GM23338 (cell line): ENCODE measurements around the gene ZDBF2. TPM values are rescaled to one million over a fixed set of nuclear protein-coding genes. Genes with fewer than 3 reads are reported as not detected.

Experiments
- ATAC-seq: fragments of 200-7000 bp; cut with Tn5 transposase; 3 replicates; pipeline ENCODE4 v1.9.1; 2020
- DNase-seq: peaks from one replicate; pipeline ENCODE4 v3.0.0-alpha.2; 2015; ENCODE audit warnings: low spot score
- H2AFZ ChIP-seq: fragments of 200-600 bp; sonication (generic); 2 replicates; pipeline ENCODE4 v1.8.0; 2016; ENCODE audit warnings: antibody characterized with exemption, mild to moderate bottlenecking, moderate library complexity
- H3F3A ChIP-seq: fragments of 200-600 bp; sonication (generic); replicated peaks from 2 replicates; pipeline ENCODE4 v1.8.0; 2017; ENCODE audit warnings: antibody characterized with exemption, mixed run types, low read depth
- H3K27ac ChIP-seq: fragments of 200-600 bp; sonication (generic); 2 replicates; pipeline ENCODE4 v1.6.1; 2016; ENCODE audit warnings: low read depth
- H3K27me3 ChIP-seq: fragments of 200-600 bp; sonication (generic); 2 replicates; pipeline ENCODE4 v1.8.0; 2016; ENCODE audit warnings: mild to moderate bottlenecking, mixed run types, moderate library complexity; ENCODE audit not compliant: insufficient read depth
- H3K36me3 ChIP-seq: fragments of 200-600 bp; sonication (generic); 2 replicates; pipeline ENCODE4 v1.8.0; 2016; ENCODE audit warnings: mild to moderate bottlenecking; ENCODE audit not compliant: insufficient read depth
- H3K4me1 ChIP-seq: fragments of 200-600 bp; sonication (generic); 2 replicates; pipeline ENCODE4 v1.8.0; 2016; ENCODE audit warnings: mild to moderate bottlenecking, moderate library complexity; ENCODE audit not compliant: insufficient read depth
- H3K4me2 ChIP-seq: fragments of 200-600 bp; sonication (generic); 2 replicates; pipeline ENCODE4 v1.7.1; 2017; ENCODE audit warnings: mixed run types
- H3K4me3 ChIP-seq: fragments of 200-600 bp; sonication (generic); 2 replicates; pipeline ENCODE4 v1.6.1; 2016; ENCODE audit warnings: mixed run types
- H3K79me2 ChIP-seq: fragments of 200-600 bp; sonication (generic); replicated peaks from 2 replicates; pipeline ENCODE4 v1.8.0; 2017; ENCODE audit warnings: mild to moderate bottlenecking; ENCODE audit not compliant: insufficient read depth
- H3K9me2 ChIP-seq: fragments of 200-600 bp; sonication (generic); 2 replicates; pipeline ENCODE4 v1.8.0; 2017; ENCODE audit not compliant: insufficient read depth
- H4K20me1 ChIP-seq: fragments of 200-600 bp; sonication (generic); replicated peaks from 2 replicates; pipeline ENCODE4 v1.8.0; 2017; ENCODE audit warnings: mild to moderate bottlenecking; ENCODE audit not compliant: insufficient read depth
- H3K27ac Mint-ChIP-seq: 2 replicates; pipeline ENCODE4 v1.8.0; 2020; ENCODE audit warnings: inconsistent platforms, mild to moderate bottlenecking, moderate library complexity, mixed read lengths
- H3K27me3 Mint-ChIP-seq: 3 replicates; pipeline ENCODE4 v1.8.0; 2022; ENCODE audit warnings: low read depth, mild to moderate bottlenecking, moderate library complexity, mixed read lengths, inconsistent platforms; ENCODE audit not compliant: insufficient read depth, poor library complexity
- H3K36me3 Mint-ChIP-seq: 3 replicates; pipeline ENCODE4 v1.8.0; 2021; ENCODE audit warnings: low read depth, mild to moderate bottlenecking, inconsistent platforms, moderate library complexity, mixed read lengths
- H3K4me1 Mint-ChIP-seq: 3 replicates; pipeline ENCODE4 v1.8.0; 2020; ENCODE audit warnings: mild to moderate bottlenecking, inconsistent platforms, mixed read lengths
- H3K4me3 Mint-ChIP-seq: 3 replicates; pipeline ENCODE4 v1.8.0; 2021; ENCODE audit warnings: moderate library complexity, mild to moderate bottlenecking, inconsistent platforms, mixed read lengths
- H3K9me3 Mint-ChIP-seq: 3 replicates; pipeline ENCODE4 v1.8.0; 2020; ENCODE audit warnings: moderate library complexity, mild to moderate bottlenecking, inconsistent platforms, mixed read lengths
- EZH2phosphoT487 ChIP-seq: fragments of 200-600 bp; sonication (generic); IDR thresholded peaks from one replicate; pipeline ENCODE4 v1.8.1; 2018; ENCODE audit warnings: antibody characterized with exemption; ENCODE audit not compliant: unreplicated experiment
- JUNB ChIP-seq: IDR thresholded peaks from one replicate; pipeline ENCODE4 v1.6.1; 2016; ENCODE audit warnings: antibody characterized with exemption; ENCODE audit not compliant: unreplicated experiment
- STAT1 ChIP-seq: IDR thresholded peaks from one replicate; pipeline ENCODE4 v1.6.1; 2016; ENCODE audit warnings: antibody characterized with exemption; ENCODE audit not compliant: unreplicated experiment
- ZNF114 ChIP-seq: fragments of 250-450 bp; sonication (Bioruptor Pico); IDR thresholded peaks from 2 replicates; pipeline ENCODE4 v1.5.0; 2020; ENCODE audit warnings: mild to moderate bottlenecking, moderate library complexity
- polyA plus RNA-seq: library from polyadenylated mRNA; unstranded; fragments of >200 nt; fragmentation: Nextera tagmentation; extraction: Ambion mirVana; gene quantifications from 2 replicates; pipeline ENCODE4 v1.2.1, GENCODE V29; 2016
- total RNA-seq: library from RNA; depleted of rRNA; stranded (reverse); fragments of >200 nt; shearing (Covaris generic); gene quantifications from 2 replicates; pipeline ENCODE4 v1.2.3, GENCODE V29; 2014
- TF ChIP-seq, protein P1 (sequence below): IDR thresholded peaks from 2 replicates; pipeline ENCODE4 v1.6.1; 2016; ENCODE audit warnings: antibody characterized with exemption
- TF ChIP-seq, protein P2 (sequence below): fragments of 250-450 bp; sonication (Bioruptor Pico); IDR thresholded peaks from 2 replicates; pipeline ENCODE4 v1.5.0; 2020; ENCODE audit warnings: mild to moderate bottlenecking, moderate library complexity

Gene ZDBF2
- total and polyA plus RNA-seq, 2 experiments from 2014 or later, result 7.6 to 41.1 TPM

DNA sequence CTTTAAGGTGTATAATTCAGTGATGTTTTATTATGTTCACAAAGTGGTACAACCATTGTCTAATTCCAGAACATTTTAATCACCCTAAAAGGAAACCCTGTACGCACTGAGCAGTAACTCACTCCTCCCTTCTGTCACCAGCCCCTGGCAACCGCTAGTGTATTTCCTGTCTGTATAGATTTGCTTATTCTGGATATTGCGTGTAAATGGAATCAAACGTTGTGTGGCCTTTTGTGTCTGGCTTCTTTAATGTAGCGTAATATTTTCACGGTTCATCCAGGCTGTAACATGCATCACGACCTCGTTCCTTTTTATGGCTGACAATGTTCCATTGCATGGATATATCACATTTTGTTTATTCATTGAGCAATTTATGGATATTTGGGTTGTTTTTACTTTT, 8.3 kb downstream of the ZDBF2 start:
- Histone ChIP-seq H3K4me1 (peaks cover 22% of the 10 kb centered on the region), H3K79me2 (peaks cover 100% of the 10 kb centered on the region), H3K4me2 (no peak overlapping the region), H4K20me1 (no peaks in the 10 kb centered on the region; the same call in 1 of the 2 replicates), H2AFZ (no peak overlapping the region), H3K36me3 (peaks cover 24% of the 10 kb centered on the region), H3K9me2 (peaks cover 2% of the 10 kb centered on the region; the same call in 1 of the 2 replicates), H3K4me3 (no peak overlapping the region), H3F3A (no peaks in the 10 kb centered on the region), H3K27me3 (no peaks in the 10 kb centered on the region), H3K27ac (no peak overlapping the region)
- peaks cover 47% of the 10 kb centered on the region for H3K36me3 Mint-ChIP-seq
- no peak for DNase-seq
- no peak overlapping the region for H3K4me3 Mint-ChIP-seq
- no peak overlapping the region for H3K27ac Mint-ChIP-seq
- TF ChIP-seq JUNB, result no peak
- no peak for TF ChIP-seq ZNF114 (CRISPR knock-in tag)
- TF ChIP-seq, protein P1, sequence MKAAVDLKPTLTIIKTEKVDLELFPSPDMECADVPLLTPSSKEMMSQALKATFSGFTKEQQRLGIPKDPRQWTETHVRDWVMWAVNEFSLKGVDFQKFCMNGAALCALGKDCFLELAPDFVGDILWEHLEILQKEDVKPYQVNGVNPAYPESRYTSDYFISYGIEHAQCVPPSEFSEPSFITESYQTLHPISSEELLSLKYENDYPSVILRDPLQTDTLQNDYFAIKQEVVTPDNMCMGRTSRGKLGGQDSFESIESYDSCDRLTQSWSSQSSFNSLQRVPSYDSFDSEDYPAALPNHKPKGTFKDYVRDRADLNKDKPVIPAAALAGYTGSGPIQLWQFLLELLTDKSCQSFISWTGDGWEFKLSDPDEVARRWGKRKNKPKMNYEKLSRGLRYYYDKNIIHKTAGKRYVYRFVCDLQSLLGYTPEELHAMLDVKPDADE, result no peak
- TF ChIP-seq, protein P2, sequence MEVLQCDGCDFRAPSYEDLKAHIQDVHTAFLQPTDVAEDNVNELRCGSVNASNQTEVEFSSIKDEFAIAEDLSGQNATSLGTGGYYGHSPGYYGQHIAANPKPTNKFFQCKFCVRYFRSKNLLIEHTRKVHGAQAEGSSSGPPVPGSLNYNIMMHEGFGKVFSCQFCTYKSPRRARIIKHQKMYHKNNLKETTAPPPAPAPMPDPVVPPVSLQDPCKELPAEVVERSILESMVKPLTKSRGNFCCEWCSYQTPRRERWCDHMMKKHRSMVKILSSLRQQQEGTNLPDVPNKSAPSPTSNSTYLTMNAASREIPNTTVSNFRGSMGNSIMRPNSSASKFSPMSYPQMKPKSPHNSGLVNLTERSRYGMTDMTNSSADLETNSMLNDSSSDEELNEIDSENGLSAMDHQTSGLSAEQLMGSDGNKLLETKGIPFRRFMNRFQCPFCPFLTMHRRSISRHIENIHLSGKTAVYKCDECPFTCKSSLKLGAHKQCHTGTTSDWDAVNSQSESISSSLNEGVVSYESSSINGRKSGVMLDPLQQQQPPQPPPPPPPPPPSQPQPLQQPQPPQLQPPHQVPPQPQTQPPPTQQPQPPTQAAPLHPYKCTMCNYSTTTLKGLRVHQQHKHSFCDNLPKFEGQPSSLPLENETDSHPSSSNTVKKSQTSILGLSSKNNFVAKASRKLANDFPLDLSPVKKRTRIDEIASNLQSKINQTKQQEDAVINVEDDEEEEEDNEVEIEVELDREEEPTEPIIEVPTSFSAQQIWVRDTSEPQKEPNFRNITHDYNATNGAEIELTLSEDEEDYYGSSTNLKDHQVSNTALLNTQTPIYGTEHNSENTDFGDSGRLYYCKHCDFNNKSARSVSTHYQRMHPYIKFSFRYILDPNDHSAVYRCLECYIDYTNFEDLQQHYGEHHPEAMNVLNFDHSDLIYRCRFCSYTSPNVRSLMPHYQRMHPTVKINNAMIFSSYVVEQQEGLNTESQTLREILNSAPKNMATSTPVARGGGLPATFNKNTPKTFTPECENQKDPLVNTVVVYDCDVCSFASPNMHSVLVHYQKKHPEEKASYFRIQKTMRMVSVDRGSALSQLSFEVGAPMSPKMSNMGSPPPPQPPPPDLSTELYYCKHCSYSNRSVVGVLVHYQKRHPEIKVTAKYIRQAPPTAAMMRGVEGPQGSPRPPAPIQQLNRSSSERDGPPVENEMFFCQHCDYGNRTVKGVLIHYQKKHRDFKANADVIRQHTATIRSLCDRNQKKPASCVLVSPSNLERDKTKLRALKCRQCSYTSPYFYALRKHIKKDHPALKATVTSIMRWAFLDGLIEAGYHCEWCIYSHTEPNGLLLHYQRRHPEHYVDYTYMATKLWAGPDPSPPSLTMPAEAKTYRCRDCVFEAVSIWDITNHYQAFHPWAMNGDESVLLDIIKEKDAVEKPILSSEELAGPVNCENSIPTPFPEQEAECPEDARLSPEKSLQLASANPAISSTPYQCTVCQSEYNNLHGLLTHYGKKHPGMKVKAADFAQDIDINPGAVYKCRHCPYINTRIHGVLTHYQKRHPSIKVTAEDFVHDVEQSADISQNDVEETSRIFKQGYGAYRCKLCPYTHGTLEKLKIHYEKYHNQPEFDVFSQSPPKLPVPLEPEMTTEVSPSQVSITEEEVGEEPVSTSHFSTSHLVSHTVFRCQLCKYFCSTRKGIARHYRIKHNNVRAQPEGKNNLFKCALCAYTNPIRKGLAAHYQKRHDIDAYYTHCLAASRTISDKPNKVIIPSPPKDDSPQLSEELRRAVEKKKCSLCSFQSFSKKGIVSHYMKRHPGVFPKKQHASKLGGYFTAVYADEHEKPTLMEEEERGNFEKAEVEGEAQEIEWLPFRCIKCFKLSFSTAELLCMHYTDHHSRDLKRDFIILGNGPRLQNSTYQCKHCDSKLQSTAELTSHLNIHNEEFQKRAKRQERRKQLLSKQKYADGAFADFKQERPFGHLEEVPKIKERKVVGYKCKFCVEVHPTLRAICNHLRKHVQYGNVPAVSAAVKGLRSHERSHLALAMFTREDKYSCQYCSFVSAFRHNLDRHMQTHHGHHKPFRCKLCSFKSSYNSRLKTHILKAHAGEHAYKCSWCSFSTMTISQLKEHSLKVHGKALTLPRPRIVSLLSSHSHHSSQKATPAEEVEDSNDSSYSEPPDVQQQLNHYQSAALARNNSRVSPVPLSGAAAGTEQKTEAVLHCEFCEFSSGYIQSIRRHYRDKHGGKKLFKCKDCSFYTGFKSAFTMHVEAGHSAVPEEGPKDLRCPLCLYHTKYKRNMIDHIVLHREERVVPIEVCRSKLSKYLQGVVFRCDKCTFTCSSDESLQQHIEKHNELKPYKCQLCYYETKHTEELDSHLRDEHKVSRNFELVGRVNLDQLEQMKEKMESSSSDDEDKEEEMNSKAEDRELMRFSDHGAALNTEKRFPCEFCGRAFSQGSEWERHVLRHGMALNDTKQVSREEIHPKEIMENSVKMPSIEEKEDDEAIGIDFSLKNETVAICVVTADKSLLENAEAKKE, result no peak
- no peak for TF ChIP-seq STAT1
- TF ChIP-seq EZH2phosphoT487, result no peak
- ATAC-seq, result no peak
- H3K9me3 Mint-ChIP-seq, result peaks cover 11% of the 10 kb centered on the region; the same call in 2 of the 3 replicates
- peaks cover 16% of the 10 kb centered on the region for H3K4me1 Mint-ChIP-seq
- H3K27me3 Mint-ChIP-seq, result no peaks in the 10 kb centered on the region
